Neural cell (in vitro differentiated cells): ENCODE results near the gene VSTM4. TPM values are rescaled to one million over a fixed set of nuclear protein-coding genes. Genes with fewer than 3 reads are reported as not detected.

ENCODE experiments used
- H2AFZ ChIP-seq: fragments of 200-600, 300-800 bp; sonication (generic), shearing (Covaris generic); 2 replicates; pipeline ENCODE4 v1.6.0; 2014; ENCODE audit warnings: low read depth, mild to moderate bottlenecking, antibody characterized with exemption, low read length, moderate library complexity
- H3F3A ChIP-seq: fragments of 200-600 bp; shearing (Covaris generic); 2 replicates; pipeline ENCODE4 v1.6.1; 2016; ENCODE audit warnings: mild to moderate bottlenecking, moderate library complexity, mixed read lengths, antibody characterized with exemption, low read length; ENCODE audit not compliant: insufficient read depth, poor library complexity, severe bottlenecking
- H3K27ac ChIP-seq: fragments of 200-600, 300-800 bp; sonication (generic), shearing (Covaris generic); 2 replicates; pipeline ENCODE4 v1.5.1; 2014; ENCODE audit warnings: mild to moderate bottlenecking, low read length, moderate library complexity
- H3K27me3 ChIP-seq: fragments of 300-800, 200-600 bp; sonication (generic), shearing (Covaris generic); 2 replicates; pipeline ENCODE4 v1.6.0; 2014; ENCODE audit warnings: mild to moderate bottlenecking, low read depth, low read length, moderate library complexity; ENCODE audit not compliant: insufficient read depth
- H3K36me3 ChIP-seq: fragments of 300-800, 200-600 bp; sonication (generic), shearing (Covaris generic); 2 replicates; pipeline ENCODE4 v1.5.1; 2014; ENCODE audit warnings: mild to moderate bottlenecking, antibody characterized with exemption, low read length, moderate library complexity; ENCODE audit not compliant: insufficient read depth
- H3K4me2 ChIP-seq: fragments of 300-800, 200-600 bp; sonication (generic), shearing (Covaris generic); 2 replicates; pipeline ENCODE4 v1.6.0; 2014; ENCODE audit warnings: mild to moderate bottlenecking, low read length
- H3K4me3 ChIP-seq: fragments of 300-800, 200-600 bp; sonication (generic), shearing (Covaris generic); 2 replicates; pipeline ENCODE4 v1.5.1; 2014; ENCODE audit warnings: mild to moderate bottlenecking, low read length, moderate library complexity
- H3K79me2 ChIP-seq: fragments of 200-600 bp; shearing (Covaris generic); replicated peaks from 2 replicates; pipeline ENCODE4 v1.6.0; 2014; ENCODE audit warnings: mild to moderate bottlenecking, low read length, moderate library complexity; ENCODE audit not compliant: insufficient read depth
- H3K9ac ChIP-seq: fragments of 300-800, 200-600 bp; sonication (generic), shearing (Covaris generic); 2 replicates; pipeline ENCODE4 v1.6.1; 2016; ENCODE audit warnings: mild to moderate bottlenecking, low read length, mixed read lengths
- H3K9me2 ChIP-seq: fragments of 200-600 bp; shearing (Covaris generic); 2 replicates; pipeline ENCODE4 v1.6.1; 2016; ENCODE audit warnings: mild to moderate bottlenecking, low read length, mixed read lengths; ENCODE audit not compliant: insufficient read depth
- H3K9me3 ChIP-seq: fragments of 200-600, 300-800 bp; sonication (generic), shearing (Covaris generic); 2 replicates; pipeline ENCODE4 v1.6.1; 2016; ENCODE audit warnings: mild to moderate bottlenecking, mixed run types, low read length, moderate library complexity, mixed read lengths
- H4K20me1 ChIP-seq: fragments of 200-600 bp; shearing (Covaris generic); 2 replicates; pipeline ENCODE4 v1.6.1; 2016; ENCODE audit warnings: mild to moderate bottlenecking, mixed run types; ENCODE audit not compliant: insufficient read depth
- CTCF ChIP-seq: fragments of 450-650 bp; IDR thresholded peaks from 2 replicates; pipeline ENCODE4 v1.5.1; 2014; ENCODE audit warnings: antibody characterized with exemption, mild to moderate bottlenecking, moderate library complexity; ENCODE audit not compliant: poor library complexity, severe bottlenecking
- EP300 ChIP-seq: fragments of 450-650 bp; conservative IDR thresholded peaks from 2 replicates; pipeline ENCODE4 v1.6.1; 2014; ENCODE audit warnings: antibody characterized with exemption, mild to moderate bottlenecking, moderate library complexity; ENCODE audit not compliant: poor library complexity, severe bottlenecking
- EZH2 ChIP-seq: fragments of 200-600, 300-800 bp; shearing (Covaris generic), sonication (generic); IDR thresholded peaks from 2 replicates; pipeline ENCODE4 v1.6.1; 2014; ENCODE audit warnings: antibody characterized with exemption, low read length, borderline replicate concordance, mild to moderate bottlenecking; ENCODE audit not compliant: insufficient read depth, poor library complexity, severe bottlenecking
- MXI1 ChIP-seq: fragments of 450-650 bp; conservative IDR thresholded peaks from 2 replicates; pipeline ENCODE4 v1.6.1; 2014; ENCODE audit warnings: antibody characterized with exemption, mild to moderate bottlenecking; ENCODE audit not compliant: poor library complexity, severe bottlenecking
- POLR2AphosphoS5 ChIP-seq: IDR thresholded peaks from 2 replicates; pipeline ENCODE4 v1.6.1; 2012
- RAD21 ChIP-seq: fragments of 450-650 bp; conservative IDR thresholded peaks from 2 replicates; pipeline ENCODE4 v1.6.1; 2014; ENCODE audit warnings: antibody characterized with exemption, mild to moderate bottlenecking, moderate library complexity
- REST ChIP-seq: IDR thresholded peaks from 2 replicates; pipeline ENCODE4 v1.6.1; 2012; ENCODE audit warnings: borderline replicate concordance
- SMC3 ChIP-seq: fragments of 450-650 bp; conservative IDR thresholded peaks from 2 replicates; pipeline ENCODE4 v1.6.1; 2014; ENCODE audit warnings: antibody characterized with exemption, mild to moderate bottlenecking, moderate library complexity; ENCODE audit not compliant: poor library complexity
- TAF1 ChIP-seq: IDR thresholded peaks from 2 replicates; pipeline ENCODE4 v1.6.1; 2012; ENCODE audit warnings: low read depth
- polyA plus RNA-seq: library from polyadenylated mRNA; depleted of rRNA; stranded (reverse); fragments of >200 nt; gene quantifications from 2 replicates; pipeline ENCODE4 v1.2.3, GENCODE V29; 2014

Gene VSTM4
- polyA plus RNA-seq, 1 donor from 2014 or later: 0.52 TPM

- H3K4me3 ChIP-seq: no peak overlapping the region
- no peaks in the 10 kb centered on the region for H3F3A ChIP-seq
- TF ChIP-seq TAF1: no peak
- no peak for TF ChIP-seq MXI1
- no peak for TF ChIP-seq EP300
- TF ChIP-seq CTCF: no peak
- no peak for TF ChIP-seq SMC3
- no peak for TF ChIP-seq EZH2
- H3K9me3 ChIP-seq: no peaks in the 10 kb centered on the region
- H3K36me3 ChIP-seq: no peaks in the 10 kb centered on the region
- no peaks in the 10 kb centered on the region for H3K27me3 ChIP-seq
- H3K9ac ChIP-seq: no peak overlapping the region
- H3K4me2 ChIP-seq: no peak overlapping the region
- H3K9me2 ChIP-seq: no peaks in the 10 kb centered on the region
- no peak overlapping the region for H3K27ac ChIP-seq
- no peaks in the 10 kb centered on the region for H4K20me1 ChIP-seq
- no peaks in the 10 kb centered on the region for H3K79me2 ChIP-seq
- H2AFZ ChIP-seq: no peak overlapping the region
Observed at GRCh38 chr10:49010295-49010694, 105.0 kb downstream of the VSTM4 start.

- no peaks in the 10 kb centered on the region for H3K9me2 ChIP-seq
- no peak for TF ChIP-seq MXI1
- no peak for TF ChIP-seq CTCF
- no peak for TF ChIP-seq SMC3
- TF ChIP-seq POLR2AphosphoS5: no peak
- no peak for TF ChIP-seq RAD21
- no peak for TF ChIP-seq REST
- TF ChIP-seq TAF1: no peak
- no peak for TF ChIP-seq EZH2
- no peak for TF ChIP-seq EP300
- no peaks in the 10 kb centered on the region for H3K36me3 ChIP-seq
- no peaks in the 10 kb centered on the region for H3K27me3 ChIP-seq
- no peaks in the 10 kb centered on the region for H4K20me1 ChIP-seq
- no peak overlapping the region for H3K4me3 ChIP-seq
- H3K79me2 ChIP-seq: no peaks in the 10 kb centered on the region
- H3K4me2 ChIP-seq: no peak overlapping the region
- no peaks in the 10 kb centered on the region for H3K9me3 ChIP-seq
- H3K9ac ChIP-seq: no peak overlapping the region
- no peaks in the 10 kb centered on the region for H3F3A ChIP-seq
- no peak overlapping the region for H3K27ac ChIP-seq
- H2AFZ ChIP-seq: no peak overlapping the region
Observed at GRCh38 chr10:49009199-49009979, 105.9 kb downstream of the VSTM4 start.
